Measurements from ENCODE around the gene HSPA1B. TPM values are rescaled to one million over a fixed set of nuclear protein-coding genes. Genes with fewer than 3 reads are reported as not detected.
"Not testable (repeated sequence)": the region's sequence is repeated elsewhere in the genome, so short reads cannot be mapped to it uniquely, and the experiment has no call there.

HSPA1B gene
- total and polyA plus RNA-seq, 2 donors (not counting 1 experiment from before 2014, with no cell fraction given), result 79.2 to 145 TPM

DNA sequence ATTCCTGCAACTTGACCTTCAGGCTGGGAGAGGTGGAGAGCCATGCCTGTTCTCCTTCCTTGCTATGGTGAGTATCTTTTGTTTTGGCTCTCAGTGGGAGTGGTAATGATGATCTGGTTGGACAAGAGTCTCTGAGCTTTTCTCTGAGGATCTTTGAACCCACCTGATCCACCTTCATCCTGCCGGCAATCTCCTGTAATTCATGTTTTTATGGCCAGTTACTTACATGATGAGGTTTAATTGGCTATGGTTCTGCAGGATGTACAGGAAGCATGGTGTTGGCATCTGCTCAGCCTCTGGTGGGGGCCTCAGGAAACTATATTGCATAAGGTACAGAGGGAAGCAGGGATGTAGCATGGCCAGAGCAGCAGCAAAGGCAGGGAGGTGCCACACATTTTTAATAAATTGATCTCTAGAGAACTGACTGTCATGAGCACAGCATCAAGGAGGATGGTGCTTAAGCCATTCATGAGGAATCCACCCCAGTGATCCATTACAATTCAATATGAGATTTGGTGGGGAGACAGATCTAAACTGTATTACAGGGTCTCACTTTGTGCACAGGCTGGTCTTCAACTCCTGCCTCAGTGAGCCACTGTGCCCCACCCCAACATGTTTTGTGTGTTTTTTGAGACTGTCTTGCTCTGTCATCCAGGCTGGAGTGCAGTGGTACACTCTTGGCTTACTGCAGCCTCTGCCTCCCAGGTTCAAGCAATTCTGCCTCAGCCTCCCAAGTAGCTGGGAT lies 10.0 kb downstream of the HSPA1B start:
- POLR2A ChIA-PET, result interaction anchor here (0.6 to 0.8 kb wide), 2 partner anchors 19 to 47 kb away, joined by 4 to 5 read pairs; no protein-coding TSS in a partner anchor
- no peaks in the 10 kb centered on the region for H3K9me3 ChIP-seq (ENCODE audit: control extremely low read depth in 1 of 3, control insufficient read depth in 2 of 3, insufficient read depth in 1 of 3, low read length in 2 of 3)
- peaks cover 13% of the 10 kb centered on the region for H4K20me1 ChIP-seq (ENCODE audit: control insufficient read depth, insufficient read depth, low read length, poor library complexity, severe bottlenecking)
- Mint-ChIP-seq H3K4me3 (peak overlapping the region; percentile 87), H3K4me1 (peaks cover 44% of the 10 kb centered on the region), H3K27me3 (no peaks in the 10 kb centered on the region), H3K9me3 (ENCODE audit: insufficient read depth) (no peaks in the 10 kb centered on the region), H3K27ac (peak overlapping the region; percentile 95)
- H3K9ac ChIP-seq (ENCODE audit: low read length), result peak overlapping the region; percentile 90
- H3K4me1 ChIP-seq (ENCODE audit: control insufficient read depth in 2 of 2, insufficient read depth in 2 of 2, low read length in 2 of 2), result peaks cover 36 to 54% of the 10 kb centered on the region in 2 donors
- H3K79me2 ChIP-seq (ENCODE audit: control insufficient read depth, insufficient read depth, low read length), result peaks cover 39% of the 10 kb centered on the region
- H2AFZ ChIP-seq (ENCODE audit: insufficient read depth, low read depth, low read length, poor library complexity, severe bottlenecking), result no peak overlapping the region
- no peak for TF ChIP-seq EZH2 (IDR thresholded peaks at IDR 0.05; ENCODE audit: borderline replicate concordance, insufficient read depth, low read depth, low read length, poor library complexity, severe bottlenecking)
- TF ChIP-seq, protein P1, sequence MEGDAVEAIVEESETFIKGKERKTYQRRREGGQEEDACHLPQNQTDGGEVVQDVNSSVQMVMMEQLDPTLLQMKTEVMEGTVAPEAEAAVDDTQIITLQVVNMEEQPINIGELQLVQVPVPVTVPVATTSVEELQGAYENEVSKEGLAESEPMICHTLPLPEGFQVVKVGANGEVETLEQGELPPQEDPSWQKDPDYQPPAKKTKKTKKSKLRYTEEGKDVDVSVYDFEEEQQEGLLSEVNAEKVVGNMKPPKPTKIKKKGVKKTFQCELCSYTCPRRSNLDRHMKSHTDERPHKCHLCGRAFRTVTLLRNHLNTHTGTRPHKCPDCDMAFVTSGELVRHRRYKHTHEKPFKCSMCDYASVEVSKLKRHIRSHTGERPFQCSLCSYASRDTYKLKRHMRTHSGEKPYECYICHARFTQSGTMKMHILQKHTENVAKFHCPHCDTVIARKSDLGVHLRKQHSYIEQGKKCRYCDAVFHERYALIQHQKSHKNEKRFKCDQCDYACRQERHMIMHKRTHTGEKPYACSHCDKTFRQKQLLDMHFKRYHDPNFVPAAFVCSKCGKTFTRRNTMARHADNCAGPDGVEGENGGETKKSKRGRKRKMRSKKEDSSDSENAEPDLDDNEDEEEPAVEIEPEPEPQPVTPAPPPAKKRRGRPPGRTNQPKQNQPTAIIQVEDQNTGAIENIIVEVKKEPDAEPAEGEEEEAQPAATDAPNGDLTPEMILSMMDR (IDR thresholded peaks at IDR 0.05), result no peak
- H3K27ac ChIP-seq (ENCODE audit: low read length in 2 of 2), result peak overlapping the region; percentile 51 to 98
- peak overlapping the region; percentile 73 for H3K4me2 ChIP-seq (replicated peaks; ENCODE audit: low read depth, low read length, poor library complexity, severe bottlenecking)
- CTCF ChIA-PET, result interaction anchor here (2.0 to 2.4 kb wide), 2 partner anchors 25 to 26 kb away, joined by 5 to 6 read pairs; partner anchors contain the start of gene NEU1
- intact Hi-C loops (cut with micrococcal nuclease), result loop anchor here (10.0 kb wide), 1 partner anchor 137 kb away; the partner anchor contains the start of gene DXO
- H3K36me3 ChIP-seq (replicated peaks in 1 of 2; ENCODE audit: control extremely low read depth in 1 of 2, control insufficient read depth in 1 of 2, extremely low read depth in 1 of 2, insufficient read depth in 2 of 2, low read length in 1 of 2), result peaks cover 4 to 46% of the 10 kb centered on the region in 2 experiments
- whole genome bisulfite sequencing (ENCODE audit: insufficient coverage), result no CpG with 5 or more reads among the region's 1 CpG
- no peaks in the 10 kb centered on the region for H3K27me3 ChIP-seq (replicated peaks in 1 of 4; ENCODE audit: control extremely low read depth in 1 of 4, control insufficient read depth in 3 of 4, insufficient read depth in 4 of 4, low read length in 3 of 4)
- H3K4me3 ChIP-seq (ENCODE audit: control extremely low read depth in 1 of 5, extremely low read depth in 1 of 5, insufficient read depth in 1 of 5, low read depth in 2 of 5, low read length in 4 of 5), result peak overlapping the region in 3 of 5 experiments; percentile 16 to 90 (median 26)
- no peak for DNase-seq
- no peak for ATAC-seq (ENCODE audit: low read depth)

DNA sequence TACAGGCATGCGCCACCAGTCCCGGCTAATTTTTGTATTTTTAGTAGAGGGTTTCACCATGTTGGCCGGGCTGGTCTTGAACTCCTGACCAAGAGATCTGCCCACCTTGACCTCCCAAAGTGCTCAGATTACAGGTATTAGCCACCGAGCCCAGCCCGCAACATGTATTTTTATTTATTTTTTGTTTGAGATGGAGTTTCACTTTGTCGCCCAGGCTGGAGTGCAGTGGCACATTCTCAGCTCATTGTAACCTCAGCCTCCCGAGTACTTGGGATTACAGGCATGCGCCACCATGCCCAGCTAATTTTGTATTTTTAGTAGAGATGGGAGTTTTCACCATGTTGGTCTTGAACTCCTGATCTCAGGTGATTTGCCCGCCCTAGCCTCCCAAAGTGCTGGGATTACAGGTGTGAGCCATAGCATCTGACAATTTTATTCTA lies 10.6 kb downstream of the HSPA1B start:
- H2AFZ ChIP-seq (ENCODE audit: insufficient read depth, low read depth, low read length, poor library complexity, severe bottlenecking); H3K27me3 Mint-ChIP-seq; H3K9ac ChIP-seq (ENCODE audit: low read length); DNase-seq; H3K4me3 Mint-ChIP-seq; H3K27me3 ChIP-seq (replicated peaks in 1 of 4; ENCODE audit: control extremely low read depth in 1 of 4, control insufficient read depth in 3 of 4, insufficient read depth in 4 of 4, low read length in 3 of 4); H3K27ac Mint-ChIP-seq; H3K4me3 ChIP-seq (ENCODE audit: control extremely low read depth in 1 of 5, extremely low read depth in 1 of 5, insufficient read depth in 1 of 5, low read depth in 2 of 5, low read length in 4 of 5); H3K9me3 ChIP-seq (ENCODE audit: control extremely low read depth in 1 of 3, control insufficient read depth in 2 of 3, insufficient read depth in 1 of 3, low read length in 2 of 3); ATAC-seq (ENCODE audit: low read depth); H3K9me3 Mint-ChIP-seq (ENCODE audit: insufficient read depth): not testable (repeated sequence)
- peaks cover 40% of the 10 kb centered on the region for H3K4me1 Mint-ChIP-seq
- ChIA-PET POLR2A (interaction anchor here (1.1 to 1.3 kb wide), 2 partner anchors 18 to 31 kb away, joined by 3 to 4 read pairs; partner anchors contain the start of gene LSM2), CTCF (interaction anchor here (1.6 to 2.0 kb wide), 2 partner anchors 25 to 85 kb away, joined by 3 to 5 read pairs; partner anchors contain the start of gene NEU1)
- peaks cover 4 to 46% of the 10 kb centered on the region in 2 experiments for H3K36me3 ChIP-seq (replicated peaks in 1 of 2; ENCODE audit: control extremely low read depth in 1 of 2, control insufficient read depth in 1 of 2, extremely low read depth in 1 of 2, insufficient read depth in 2 of 2, low read length in 1 of 2)
- H4K20me1 ChIP-seq (ENCODE audit: control insufficient read depth, insufficient read depth, low read length, poor library complexity, severe bottlenecking), result peaks cover 13% of the 10 kb centered on the region
- intact Hi-C loops (cut with micrococcal nuclease), result loop anchor here (10.0 kb wide), 1 partner anchor 137 kb away; the partner anchor contains the start of gene DXO
- H3K4me2 ChIP-seq (replicated peaks; ENCODE audit: low read depth, low read length, poor library complexity, severe bottlenecking), result peak overlapping the region; percentile 73
- H3K27ac ChIP-seq (ENCODE audit: low read length in 2 of 2), result peak overlapping the region in 1 of 2 donors; percentile 98
- peaks cover 32 to 48% of the 10 kb centered on the region in 2 donors for H3K4me1 ChIP-seq (ENCODE audit: control insufficient read depth in 2 of 2, insufficient read depth in 2 of 2, low read length in 2 of 2)
- peaks cover 39% of the 10 kb centered on the region for H3K79me2 ChIP-seq (ENCODE audit: control insufficient read depth, insufficient read depth, low read length)
- 66% methylated on average over 5 of the region's 9 CpGs for WGBS (ENCODE audit: insufficient coverage)

Data from B cell (primary cell).